Measurements from ENCODE around the gene PCSK2. TPM values are rescaled to one million over a fixed set of nuclear protein-coding genes. Genes with fewer than 3 reads are reported as not detected.

Gene PCSK2, protein sequence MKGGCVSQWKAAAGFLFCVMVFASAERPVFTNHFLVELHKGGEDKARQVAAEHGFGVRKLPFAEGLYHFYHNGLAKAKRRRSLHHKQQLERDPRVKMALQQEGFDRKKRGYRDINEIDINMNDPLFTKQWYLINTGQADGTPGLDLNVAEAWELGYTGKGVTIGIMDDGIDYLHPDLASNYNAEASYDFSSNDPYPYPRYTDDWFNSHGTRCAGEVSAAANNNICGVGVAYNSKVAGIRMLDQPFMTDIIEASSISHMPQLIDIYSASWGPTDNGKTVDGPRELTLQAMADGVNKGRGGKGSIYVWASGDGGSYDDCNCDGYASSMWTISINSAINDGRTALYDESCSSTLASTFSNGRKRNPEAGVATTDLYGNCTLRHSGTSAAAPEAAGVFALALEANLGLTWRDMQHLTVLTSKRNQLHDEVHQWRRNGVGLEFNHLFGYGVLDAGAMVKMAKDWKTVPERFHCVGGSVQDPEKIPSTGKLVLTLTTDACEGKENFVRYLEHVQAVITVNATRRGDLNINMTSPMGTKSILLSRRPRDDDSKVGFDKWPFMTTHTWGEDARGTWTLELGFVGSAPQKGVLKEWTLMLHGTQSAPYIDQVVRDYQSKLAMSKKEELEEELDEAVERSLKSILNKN
- not detected in 5 replicates for total RNA-seq (2022; extraction: Qiagen RNA extraction)

DNA sequence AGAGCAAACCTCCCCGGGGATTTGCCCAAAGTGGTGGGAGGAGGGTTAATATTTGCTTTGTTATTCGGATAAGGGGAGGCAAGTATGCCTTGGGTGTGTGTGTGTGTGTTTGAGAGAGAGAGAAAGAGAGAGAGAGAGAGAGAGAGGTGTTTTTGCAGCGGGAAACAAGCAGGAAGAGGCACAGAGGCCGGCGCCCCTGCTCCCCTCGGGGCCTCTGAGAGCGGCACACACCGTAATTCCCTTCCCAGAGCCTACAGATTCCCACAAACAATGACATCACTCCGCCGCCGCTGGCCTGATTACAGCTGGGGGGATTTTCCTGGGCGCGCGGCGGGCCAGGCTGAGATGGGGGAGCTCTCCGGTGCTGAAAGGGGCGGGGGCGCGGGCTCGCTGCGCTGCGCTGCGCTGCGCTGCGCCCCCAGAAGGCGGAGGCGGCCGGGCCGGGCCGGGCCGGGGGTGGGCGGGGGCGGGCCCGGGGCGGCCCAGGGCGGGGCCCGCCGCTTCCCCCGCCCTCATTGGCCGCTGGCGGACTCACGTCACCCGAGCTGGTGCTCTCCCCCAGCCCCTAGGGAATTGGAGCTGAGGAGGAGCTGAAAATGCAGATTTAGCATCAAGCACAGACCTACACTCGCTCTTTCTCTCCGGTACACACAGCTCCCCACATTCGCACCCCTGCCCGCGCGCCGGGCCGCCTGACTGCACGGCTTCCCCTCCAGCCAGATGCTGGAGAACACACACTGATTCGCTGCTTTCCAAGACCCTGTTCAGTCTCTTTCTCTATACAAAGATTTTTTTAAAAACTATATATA is at the start of gene PCSK2:
PCSK2 (plus strand) TSS at position 631 of the 809 bp plus-strand sequence. CDS start 266 bp downstream, outside the sequence.

DNA sequence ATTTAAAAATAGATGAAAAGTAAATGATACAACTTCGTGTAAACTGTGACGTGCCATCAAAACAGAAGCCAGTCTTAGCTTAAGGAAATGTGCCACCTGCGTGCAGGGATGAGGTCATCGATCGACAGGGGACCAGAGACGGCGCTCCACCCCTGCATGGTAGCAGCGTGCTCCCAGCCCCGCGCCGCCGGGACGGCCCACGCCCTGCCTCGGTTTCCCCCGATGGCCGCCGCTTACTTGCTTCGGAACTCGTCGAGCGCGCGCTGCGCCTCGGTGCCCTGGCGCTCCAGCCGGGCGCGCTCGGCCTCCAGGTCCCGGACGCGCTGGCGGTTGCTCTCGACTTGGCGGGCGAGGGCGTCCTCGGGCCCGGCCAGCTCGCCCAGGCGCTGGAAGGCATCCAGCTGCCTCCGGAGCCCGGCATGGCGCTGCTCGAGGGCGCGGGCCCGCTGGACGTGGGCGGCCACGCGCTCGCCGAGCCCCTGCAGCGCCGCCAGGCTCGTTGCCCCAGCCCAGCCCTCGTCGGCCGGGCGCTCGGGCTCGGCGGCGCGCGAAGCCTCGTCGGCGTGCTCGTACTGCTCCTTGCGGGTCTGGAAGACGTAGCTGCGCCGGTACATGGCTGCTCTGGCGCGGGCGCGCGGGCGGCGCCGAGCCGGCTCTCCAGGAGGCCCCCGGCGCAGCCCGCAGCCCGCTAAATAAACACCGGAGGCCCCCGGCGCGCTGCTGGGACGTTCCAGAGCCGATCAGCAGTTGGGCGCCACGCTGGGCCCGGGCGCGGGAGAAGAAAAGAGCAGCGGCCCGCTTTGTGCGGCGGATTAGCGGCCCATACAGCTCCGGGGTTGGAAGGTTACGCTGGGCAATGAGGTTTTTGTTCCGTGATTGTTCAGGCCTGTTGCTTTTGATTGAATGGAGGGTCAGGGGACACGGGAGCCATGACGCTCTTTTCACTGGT is 304.1 kb downstream of the PCSK2 start, which contains the start of gene BFSP1:
BFSP1 (minus strand) TSS at position 664 of the 949 bp plus-strand sequence; CDS start at position 614, 50 bp downstream.

